Uterus (tissue), 4 donors: ENCODE results near the gene RHO. TPM values are rescaled to one million over a fixed set of nuclear protein-coding genes. Genes with fewer than 3 reads are reported as not detected.
A peak's percentile ranks its signal among the peaks of the same experiment; 100 is the strongest.

Experiments
- DNase-seq, 2 donors: peaks; one replicate each; pipeline ENCODE4 v3.0.0-alpha.2; 2019 to 2020
- H3K27ac ChIP-seq, 2 donors: fragments of 200-600 bp; sonication (generic); 1 replicate in 1 of 2; 2 replicates in 1 of 2; pipeline ENCODE4 v1.5.1; 2016 to 2018
- H3K27me3 ChIP-seq, 2 donors: fragments of 200-600 bp; sonication (generic); one replicate each; pipeline ENCODE4 v1.5.1; 2018 to 2019; ENCODE audit warnings: control low read depth in 1 of 2
- H3K36me3 ChIP-seq, 2 donors: fragments of 200-600 bp; sonication (generic); one replicate each; pipeline ENCODE4 v1.5.1; 2019; ENCODE audit warnings: control low read depth in 1 of 2
- H3K4me1 ChIP-seq, 2 donors: fragments of 200-600 bp; sonication (generic); one replicate each; pipeline ENCODE4 v1.5.1; 2018 to 2019; ENCODE audit warnings: control low read depth in 1 of 2
- H3K4me3 ChIP-seq, 2 donors: fragments of 200-600 bp; sonication (generic); 1 replicate in 1 of 2; 2 replicates in 1 of 2; pipeline ENCODE4 v1.5.1; 2018 to 2019; ENCODE audit warnings: mild to moderate bottlenecking in 1 of 2
- H3K9me3 ChIP-seq, 2 donors: fragments of 200-600 bp; sonication (generic); one replicate each; pipeline ENCODE4 v1.5.1; 2019; ENCODE audit warnings: control low read depth in 1 of 2
- CTCF ChIP-seq, 4 experiments: fragments of 200-600 bp in 2 of 4; fragments of 450-650 bp in 2 of 4; sonication (generic) in 2 of 4; IDR thresholded peaks; one replicate each; pipeline ENCODE4 v1.5.1; 2016 to 2019; ENCODE audit warnings: antibody characterized with exemption in 4 of 4, mild to moderate bottlenecking in 2 of 4, moderate library complexity in 1 of 4
- POLR2A ChIP-seq, 2 donors: fragments of 450-650 bp; IDR thresholded peaks; one replicate each; pipeline ENCODE4 v1.6.1; 2016; ENCODE audit warnings: antibody characterized with exemption in 2 of 2, mild to moderate bottlenecking in 1 of 2, moderate library complexity in 1 of 2
- intact Hi-C: fragments of 100-400 bp; cut with DNase I; formaldehyde crosslinking; loops from one replicate; pipeline ENCODE4 v1.15.1; 2023; ENCODE audit warnings: low total_unique reads
- total RNA-seq, 4 donors: library from RNA; depleted of rRNA in 3 of 4; stranded (reverse); fragments of >200 nt in 3 of 4; gene quantifications; one replicate each; pipeline versions ENCODE4 v1.1.0 to v1.2.4, GENCODE V29; 2014 to 2023
- donor health status: DM: yes; HTN: yes; CAD: no.

Gene RHO
- total RNA-seq, 4 donors from 2014 or later: 0.34 TPM; not detected in 3

- no peaks in the 10 kb centered on the region for H3K9me3 ChIP-seq
- H3K4me3 ChIP-seq: no peak overlapping the region
- intact Hi-C loops: no loop called here
- no peaks in the 10 kb centered on the region for H3K36me3 ChIP-seq
- peak overlapping the region in 1 of 2 donors; percentile 44 for H3K27ac ChIP-seq
- H3K4me1 ChIP-seq: peaks cover 0 to 22% of the 10 kb centered on the region in 2 donors
- H3K27me3 ChIP-seq: no peaks in the 10 kb centered on the region
- TF ChIP-seq POLR2A (IDR thresholded peaks at IDR 0.05) (no peak), CTCF (IDR thresholded peaks at IDR 0.05) (no peak)
- DNase-seq: no peak
These were observed 27.3 kb downstream of the RHO start for GRCh38 chr3:129555616-129556357.

DNA sequence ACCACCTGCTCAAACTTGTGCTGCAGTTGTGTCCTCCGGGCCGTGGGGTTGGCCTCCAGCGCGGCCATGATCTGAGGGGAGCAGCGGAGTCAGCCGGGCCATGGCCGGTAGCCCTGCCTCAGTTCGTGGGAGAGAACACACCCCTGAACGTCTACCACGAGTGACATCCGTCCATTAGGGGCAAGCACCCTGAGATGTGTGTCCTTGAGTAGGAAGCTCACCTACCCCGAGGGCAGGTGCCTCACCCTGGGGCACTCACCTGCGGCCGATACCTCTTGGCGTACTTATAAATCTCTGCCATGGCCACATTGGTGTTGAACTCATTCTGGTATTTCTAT lies 27.9 kb downstream of the RHO start:
- H3K9me3 ChIP-seq: no peaks in the 10 kb centered on the region
- no peak for DNase-seq
- H3K36me3 ChIP-seq: no peaks in the 10 kb centered on the region
- TF ChIP-seq POLR2A (IDR thresholded peaks at IDR 0.05) (no peak), CTCF (IDR thresholded peaks at IDR 0.05) (no peak)
- H3K4me1 ChIP-seq: peaks cover 0 to 27% of the 10 kb centered on the region in 2 donors
- H3K27me3 ChIP-seq: no peaks in the 10 kb centered on the region
- peak overlapping the region in 1 of 2 donors; percentile 44 for H3K27ac ChIP-seq
- intact Hi-C loops: no loop called here
- H3K4me3 ChIP-seq: no peak overlapping the region

DNA sequence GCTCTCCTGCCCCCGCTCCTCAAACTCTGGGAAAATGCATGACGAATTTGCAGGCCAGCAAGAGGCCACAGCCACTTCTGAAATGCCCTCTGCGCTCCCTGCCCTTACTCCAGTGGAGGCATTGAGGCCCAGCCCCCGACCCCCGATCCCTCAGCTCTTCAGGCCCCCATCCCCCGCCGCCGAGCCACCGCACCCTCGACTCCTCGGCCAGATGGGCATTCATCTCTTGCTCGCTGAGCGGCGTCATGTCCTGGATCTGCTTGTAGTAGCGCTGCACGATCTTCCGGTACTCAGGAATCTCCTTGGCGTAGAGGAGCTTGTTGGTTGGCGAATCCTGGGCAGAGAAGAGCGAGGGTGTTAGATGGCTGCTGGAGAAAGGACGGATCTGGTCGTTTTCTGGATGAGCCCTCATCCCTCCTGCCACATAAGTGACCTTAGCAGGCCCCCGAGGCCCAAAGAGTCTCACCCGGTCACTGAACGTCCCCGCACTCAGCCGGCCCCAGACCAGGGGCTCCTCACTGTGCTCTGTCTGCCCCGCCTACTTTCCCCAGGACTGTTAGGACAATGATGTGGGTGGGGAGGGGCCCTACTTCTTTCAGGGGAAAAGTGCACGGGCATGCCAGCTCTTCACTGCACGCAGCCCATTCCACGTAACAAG lies 28.6 kb downstream of the RHO start:
- TF ChIP-seq POLR2A (IDR thresholded peaks at IDR 0.05): no peak
- TF ChIP-seq CTCF (IDR thresholded peaks at IDR 0.05): no peak
- Histone ChIP-seq H3K4me1 (peaks cover 0 to 33% of the 10 kb centered on the region in 2 donors), H3K36me3 (no peaks in the 10 kb centered on the region), H3K27ac (peak overlapping the region; percentile 58 to 88), H3K27me3 (no peaks in the 10 kb centered on the region), H3K4me3 (no peak overlapping the region), H3K9me3 (no peaks in the 10 kb centered on the region)
- DNase-seq: no peak
- intact Hi-C loops: no loop called here

DNA sequence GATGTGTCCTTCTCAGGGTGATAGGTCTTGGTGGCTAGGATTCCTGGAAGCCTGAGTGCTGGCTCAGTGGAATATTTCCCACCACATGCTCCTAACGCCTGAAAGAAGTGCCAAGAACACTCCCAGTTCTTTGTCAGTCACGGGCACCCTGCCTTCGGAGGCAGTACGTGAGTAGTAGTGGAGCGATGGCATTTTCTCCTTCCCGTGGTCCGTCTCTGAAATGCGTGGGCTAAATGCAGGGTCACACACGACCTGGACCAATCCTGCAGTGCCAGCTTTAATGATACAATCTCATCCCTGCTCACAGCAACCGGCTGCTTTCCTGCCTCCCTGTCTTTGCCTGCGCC lies 29.1 kb downstream of the RHO start:
- Histone ChIP-seq H3K4me3 (no peak overlapping the region), H3K9me3 (no peaks in the 10 kb centered on the region), H3K4me1 (peaks cover 0 to 33% of the 10 kb centered on the region in 2 donors), H3K36me3 (no peaks in the 10 kb centered on the region), H3K27me3 (no peaks in the 10 kb centered on the region), H3K27ac (peak overlapping the region; percentile 58 to 88)
- intact Hi-C loops: no loop called here
- TF ChIP-seq POLR2A (IDR thresholded peaks at IDR 0.05): no peak
- TF ChIP-seq CTCF (IDR thresholded peaks at IDR 0.05): no peak
- DNase-seq: peak in 1 of 2 donors; percentile 59

DNA sequence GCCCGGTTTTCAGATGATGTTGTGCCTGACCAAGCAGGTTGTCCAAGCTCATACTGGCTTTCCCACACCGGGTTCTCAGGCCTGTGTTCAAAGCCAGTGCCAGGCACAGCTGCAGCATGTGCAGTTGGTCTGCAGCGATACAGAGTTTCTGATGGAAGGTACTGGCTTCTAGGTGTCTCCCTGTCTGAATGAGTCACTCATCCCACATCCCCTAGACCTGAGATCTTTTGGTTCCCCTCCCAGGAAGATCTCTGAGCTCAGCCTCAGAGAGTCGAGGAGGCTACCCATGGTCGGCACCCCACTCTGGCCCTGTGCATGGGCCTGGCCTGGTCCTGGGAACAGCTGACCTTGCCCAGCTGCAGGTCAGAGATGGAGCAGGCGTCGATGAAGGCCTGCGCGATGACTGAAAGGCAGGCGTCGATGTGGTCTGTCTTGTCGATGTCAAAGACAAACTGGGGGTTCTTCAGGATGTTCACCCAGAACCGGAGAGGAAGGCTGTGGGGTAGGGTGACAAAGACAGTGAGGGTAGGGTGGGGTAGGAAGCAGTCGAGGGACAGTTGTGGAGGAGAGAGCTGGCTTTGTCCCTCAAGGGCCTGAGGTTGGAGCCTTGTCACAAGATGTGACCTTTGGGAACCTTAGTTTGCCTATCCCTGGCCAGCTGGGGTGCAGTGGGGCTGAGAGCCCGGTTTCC lies 29.8 kb downstream of the RHO start:
- H3K9me3 ChIP-seq: no peaks in the 10 kb centered on the region
- H3K27ac ChIP-seq: peak overlapping the region; percentile 58 to 88
- peaks cover 0 to 33% of the 10 kb centered on the region in 2 donors for H3K4me1 ChIP-seq
- intact Hi-C loops: no loop called here
- no peak for DNase-seq
- no peak overlapping the region for H3K4me3 ChIP-seq
- H3K27me3 ChIP-seq: no peaks in the 10 kb centered on the region
- TF ChIP-seq CTCF (IDR thresholded peaks at IDR 0.05) (no peak), POLR2A (IDR thresholded peaks at IDR 0.05) (no peak)
- H3K36me3 ChIP-seq: no peaks in the 10 kb centered on the region
